EL (cell line): ENCODE data around the gene ACOT8.
A peak's percentile ranks its signal among the peaks of the same experiment; 100 is the strongest.
"Not testable (repeated sequence)": the region's sequence is repeated elsewhere in the genome, so short reads cannot be mapped to it uniquely, and the experiment has no call there.

Source experiments
- DNase-seq: peaks from one replicate; pipeline ENCODE4 v3.0.0-alpha.2; 2016

ACOT8 gene

GRCh38 chr20:45823949-45824835, 33.0 kb downstream of the ACOT8 start:
- peak; percentile 33 for DNase-seq

GRCh38 chr20:45822857-45823256, 34.3 kb downstream of the ACOT8 start:
- DNase-seq: peak; percentile 56

- DNase-seq: no peak
Measured at GRCh38 chr20:45821947-45822346, 35.2 kb downstream of the ACOT8 start.

GRCh38 chr20:45819466-45819865, 37.7 kb downstream of the ACOT8 start:
- DNase-seq: no peak

GRCh38 chr20:45818239-45818638, 39.0 kb downstream of the ACOT8 start:
- DNase-seq: no peak

GRCh38 chr20:45817376-45818194, 39.6 kb downstream of the ACOT8 start:
- DNase-seq: peak; percentile 86

GRCh38 chr20:45816951-45817350, 40.2 kb downstream of the ACOT8 start:
- peak; percentile 34 for DNase-seq

GRCh38 chr20:45814314-45814713, 42.9 kb downstream of the ACOT8 start:
- no peak for DNase-seq

- no peak for DNase-seq
Measured at GRCh38 chr20:45813489-45813888, 43.7 kb downstream of the ACOT8 start.

- DNase-seq: no peak
Measured at GRCh38 chr20:45813006-45813340, 44.2 kb downstream of the ACOT8 start.

GRCh38 chr20:45812157-45813005, 44.8 kb downstream of the ACOT8 start, which contains the start of gene UBE2C:
Gene UBE2C, plus strand, starts transcription at chr20:45812644. Its CDS starts 52 bp downstream, at chr20:45812696.
- peak; percentile 99 for DNase-seq

GRCh38 chr20:45810191-45810970, 46.8 kb downstream of the ACOT8 start:
- no peak for DNase-seq

GRCh38 chr20:45801851-45802250, 55.3 kb downstream of the ACOT8 start:
- no peak for DNase-seq

GRCh38 chr20:45798935-45799642, 58.1 kb downstream of the ACOT8 start:
- peak; percentile 64 for DNase-seq

- not testable (repeated sequence) for DNase-seq
Measured at GRCh38 chr20:45797955-45798354, 59.2 kb downstream of the ACOT8 start.

- DNase-seq: not testable (repeated sequence)
Measured at GRCh38 chr20:45797510-45797909, 59.7 kb downstream of the ACOT8 start.

- DNase-seq: no peak
Measured at GRCh38 chr20:45796337-45797065, 60.7 kb downstream of the ACOT8 start.

- DNase-seq: no peak
Measured at GRCh38 chr20:45792317-45793118, 64.7 kb downstream of the ACOT8 start.
